HCT116 (cell line): ENCODE measurements around the gene NR2F1-AS1.

Experiments
- CEBPB ChIP-seq: IDR thresholded peaks from 2 replicates; pipeline ENCODE4 v1.6.1; 2012; ENCODE audit warnings: low read depth
- EZH2phosphoT487 ChIP-seq: fragments of 200-600 bp; IDR thresholded peaks from 2 replicates; pipeline ENCODE4 v1.6.1; 2018; ENCODE audit warnings: antibody characterized with exemption, borderline replicate concordance
- JUND ChIP-seq: IDR thresholded peaks from 2 replicates; pipeline ENCODE4 v1.6.1; 2012
- POLR2A ChIP-seq: IDR thresholded peaks from 2 replicates; pipeline ENCODE4 v1.7.0; 2011; ENCODE audit warnings: borderline replicate concordance; ENCODE audit not compliant: insufficient read depth, insufficient read length; ENCODE audit errors: extremely low read depth
- SIN3A ChIP-seq: IDR thresholded peaks from 2 replicates; pipeline ENCODE4 v1.6.1; 2012; ENCODE audit warnings: low read depth
- TF ChIP-seq, protein P1 (sequence below), 3 experiments: fragments of 200-600 bp in 1 of 3; sonication (generic) in 1 of 3; IDR thresholded peaks in 2 of 3; conservative IDR thresholded peaks in 1 of 3; 2 replicates each; pipeline ENCODE4 v1.5.1; 2012 to 2017; ENCODE audit warnings: low read depth in 2 of 3, low read length in 2 of 3, antibody characterized with exemption in 1 of 3, borderline replicate concordance in 1 of 3, control low read depth in 1 of 3, mild to moderate bottlenecking in 1 of 3, mixed read lengths in 1 of 3, mixed run types in 1 of 3, moderate library complexity in 1 of 3; ENCODE audit not compliant: insufficient read depth in 1 of 3

DNA sequence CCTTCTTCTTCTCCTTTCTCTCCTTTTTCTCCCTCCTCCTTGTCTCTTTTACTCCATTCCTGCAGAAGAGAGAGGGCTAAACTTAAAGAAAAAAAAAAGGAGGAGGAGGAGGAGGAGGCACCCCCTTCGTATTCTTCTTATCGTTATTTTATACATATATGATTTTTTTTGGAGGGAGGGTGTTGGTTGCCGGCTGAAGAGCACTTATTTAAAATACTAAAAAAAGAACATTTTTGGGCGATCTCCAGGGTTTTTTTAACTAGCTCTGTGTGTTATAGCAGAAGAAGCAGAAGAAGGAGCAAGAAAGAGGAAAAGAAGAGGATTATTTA, 2.4 kb upstream of the NR2F1-AS1 start:
- TF ChIP-seq CEBPB = no peak
- TF ChIP-seq, protein P1, sequence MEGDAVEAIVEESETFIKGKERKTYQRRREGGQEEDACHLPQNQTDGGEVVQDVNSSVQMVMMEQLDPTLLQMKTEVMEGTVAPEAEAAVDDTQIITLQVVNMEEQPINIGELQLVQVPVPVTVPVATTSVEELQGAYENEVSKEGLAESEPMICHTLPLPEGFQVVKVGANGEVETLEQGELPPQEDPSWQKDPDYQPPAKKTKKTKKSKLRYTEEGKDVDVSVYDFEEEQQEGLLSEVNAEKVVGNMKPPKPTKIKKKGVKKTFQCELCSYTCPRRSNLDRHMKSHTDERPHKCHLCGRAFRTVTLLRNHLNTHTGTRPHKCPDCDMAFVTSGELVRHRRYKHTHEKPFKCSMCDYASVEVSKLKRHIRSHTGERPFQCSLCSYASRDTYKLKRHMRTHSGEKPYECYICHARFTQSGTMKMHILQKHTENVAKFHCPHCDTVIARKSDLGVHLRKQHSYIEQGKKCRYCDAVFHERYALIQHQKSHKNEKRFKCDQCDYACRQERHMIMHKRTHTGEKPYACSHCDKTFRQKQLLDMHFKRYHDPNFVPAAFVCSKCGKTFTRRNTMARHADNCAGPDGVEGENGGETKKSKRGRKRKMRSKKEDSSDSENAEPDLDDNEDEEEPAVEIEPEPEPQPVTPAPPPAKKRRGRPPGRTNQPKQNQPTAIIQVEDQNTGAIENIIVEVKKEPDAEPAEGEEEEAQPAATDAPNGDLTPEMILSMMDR (IDR thresholded peaks at IDR 0.05 in 2 of 3, conservative IDR thresholded peaks at IDR 0.05 in 1 of 3; ENCODE audit: borderline replicate concordance in 1 of 3, insufficient read depth in 1 of 3, low read depth in 2 of 3, low read length in 2 of 3) = no peak
- TF ChIP-seq SIN3A = no peak
- TF ChIP-seq POLR2A = no peak
- TF ChIP-seq EZH2phosphoT487 = no peak
- no peak for TF ChIP-seq JUND
